Pulmonary artery endothelial cell (primary cell): ENCODE results near the gene TMEM130. TPM values are rescaled to one million over a fixed set of nuclear protein-coding genes. Genes with fewer than 3 reads are reported as not detected.
"Not testable (repeated sequence)": the region's sequence is repeated elsewhere in the genome, so short reads cannot be mapped to it uniquely, and the experiment has no call there.

ENCODE experiments used
- DNase-seq: peaks from one replicate; pipeline ENCODE4 v3.0.0-alpha.2; 2011; ENCODE audit warnings: low read depth, low spot score
- total RNA-seq: library from RNA; depleted of rRNA; stranded (reverse); fragments of >200 nt; gene quantifications from 2 replicates; pipeline ENCODE4 v1.2.3, GENCODE V29; 2014

Gene TMEM130
- total RNA-seq, 1 donor from 2014 or later, result not detected

GRCh38 chr7:98877692-98878364 is 8.0 kb upstream of the TMEM130 start:
- DNase-seq, result no peak

GRCh38 chr7:98877146-98877545 is 7.3 kb upstream of the TMEM130 start:
- no peak for DNase-seq

GRCh38 chr7:98875501-98875900 is 5.7 kb upstream of the TMEM130 start:
- no peak for DNase-seq

GRCh38 chr7:98874942-98875341 is 5.1 kb upstream of the TMEM130 start:
- no peak for DNase-seq

GRCh38 chr7:98873610-98874009 is 3.8 kb upstream of the TMEM130 start:
- DNase-seq, result not testable (repeated sequence)

GRCh38 chr7:98872328-98872924 is 2.6 kb upstream of the TMEM130 start:
- no peak for DNase-seq

GRCh38 chr7:98870807-98871491 is 1.1 kb upstream of the TMEM130 start:
- no peak for DNase-seq

- no peak for DNase-seq
Measured at GRCh38 chr7:98870121-98870651, 372 bp upstream of the TMEM130 start.

- DNase-seq, result no peak
Measured at GRCh38 chr7:98869027-98869596, 702 bp downstream of the TMEM130 start.

GRCh38 chr7:98868450-98868849 is 1.4 kb downstream of the TMEM130 start:
- DNase-seq, result no peak

GRCh38 chr7:98866765-98867164 is 3.0 kb downstream of the TMEM130 start:
- no peak for DNase-seq

GRCh38 chr7:98866351-98866750 is 3.5 kb downstream of the TMEM130 start:
- no peak for DNase-seq

- DNase-seq, result no peak
Measured at GRCh38 chr7:98864731-98865453, 4.9 kb downstream of the TMEM130 start.

- no peak for DNase-seq
Measured at GRCh38 chr7:98863601-98864000, 6.2 kb downstream of the TMEM130 start.

GRCh38 chr7:98862716-98863420 is 6.9 kb downstream of the TMEM130 start:
- no peak for DNase-seq

GRCh38 chr7:98862203-98862602 is 7.6 kb downstream of the TMEM130 start:
- no peak for DNase-seq

- no peak for DNase-seq
Measured at GRCh38 chr7:98860071-98860470, 9.7 kb downstream of the TMEM130 start.

GRCh38 chr7:98855610-98856422 is 14.0 kb downstream of the TMEM130 start:
- no peak for DNase-seq

GRCh38 chr7:98852826-98853225 is 17.0 kb downstream of the TMEM130 start:
- DNase-seq, result no peak

- DNase-seq, result no peak
Measured at GRCh38 chr7:98848918-98849317, 20.9 kb downstream of the TMEM130 start.
